ENCODE data around the gene UGGT2. TPM values are rescaled to one million over a fixed set of nuclear protein-coding genes. Genes with fewer than 3 reads are reported as not detected.

UGGT2 gene
- total and polyA plus RNA-seq, 8 donors = 24.1 to 50.0 (median 43.3) TPM

DNA sequence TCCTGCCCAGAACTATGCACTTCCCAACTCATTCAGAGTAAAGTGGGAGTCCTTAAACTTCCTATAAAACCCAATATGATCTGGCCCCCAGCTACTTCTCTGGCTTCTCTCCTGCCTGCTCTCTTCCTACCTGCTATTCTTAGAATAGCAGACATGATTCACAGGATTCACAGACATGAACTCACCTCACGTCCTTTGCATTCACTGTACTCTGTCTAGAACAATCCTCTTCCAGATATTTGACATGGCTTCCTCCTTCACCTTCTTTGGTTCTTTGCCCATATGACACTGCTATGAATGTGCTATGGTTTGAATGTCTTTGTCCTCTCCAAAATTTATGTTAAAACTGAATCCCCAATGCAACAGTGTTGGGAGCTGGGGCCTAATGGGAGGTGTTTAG, 154.9 kb downstream of the UGGT2 start:
- TF ChIP-seq, protein P1, sequence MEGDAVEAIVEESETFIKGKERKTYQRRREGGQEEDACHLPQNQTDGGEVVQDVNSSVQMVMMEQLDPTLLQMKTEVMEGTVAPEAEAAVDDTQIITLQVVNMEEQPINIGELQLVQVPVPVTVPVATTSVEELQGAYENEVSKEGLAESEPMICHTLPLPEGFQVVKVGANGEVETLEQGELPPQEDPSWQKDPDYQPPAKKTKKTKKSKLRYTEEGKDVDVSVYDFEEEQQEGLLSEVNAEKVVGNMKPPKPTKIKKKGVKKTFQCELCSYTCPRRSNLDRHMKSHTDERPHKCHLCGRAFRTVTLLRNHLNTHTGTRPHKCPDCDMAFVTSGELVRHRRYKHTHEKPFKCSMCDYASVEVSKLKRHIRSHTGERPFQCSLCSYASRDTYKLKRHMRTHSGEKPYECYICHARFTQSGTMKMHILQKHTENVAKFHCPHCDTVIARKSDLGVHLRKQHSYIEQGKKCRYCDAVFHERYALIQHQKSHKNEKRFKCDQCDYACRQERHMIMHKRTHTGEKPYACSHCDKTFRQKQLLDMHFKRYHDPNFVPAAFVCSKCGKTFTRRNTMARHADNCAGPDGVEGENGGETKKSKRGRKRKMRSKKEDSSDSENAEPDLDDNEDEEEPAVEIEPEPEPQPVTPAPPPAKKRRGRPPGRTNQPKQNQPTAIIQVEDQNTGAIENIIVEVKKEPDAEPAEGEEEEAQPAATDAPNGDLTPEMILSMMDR (IDR thresholded peaks at IDR 0.05) = no peak
- Histone ChIP-seq H3K4me1 (no peaks in the 10 kb centered on the region), H3K27me3 (no peaks in the 10 kb centered on the region), H3K9me3 (no peaks in the 10 kb centered on the region), H3K27ac (no peak overlapping the region), H3K4me3 (no peak overlapping the region), H3K36me3 (peaks cover 0 to 5% of the 10 kb centered on the region in 2 donors)
- intact Hi-C loops (cut with DNase I) = no loop called here
- DNase-seq = no peak
- no peak for ATAC-seq

DNA sequence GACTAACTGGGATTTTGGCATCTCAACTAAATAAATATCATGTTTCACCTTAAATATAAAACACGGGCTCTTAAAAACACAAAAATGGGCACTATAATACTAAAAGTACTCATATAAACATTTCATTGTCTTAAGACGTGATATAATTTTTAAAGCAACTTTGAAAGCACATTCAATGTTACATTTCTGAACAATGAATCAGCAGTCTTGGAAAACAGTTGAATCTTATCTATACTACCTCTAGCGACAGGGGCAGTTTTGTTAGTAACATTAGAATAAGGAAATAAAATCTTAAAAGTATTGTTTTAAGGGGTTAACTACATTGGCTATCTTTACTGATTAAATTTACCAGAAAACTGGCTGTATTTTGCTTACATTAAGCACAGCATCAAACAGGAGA, 156.9 kb downstream of the UGGT2 start:
- Histone ChIP-seq H3K4me1 (no peaks in the 10 kb centered on the region), H3K9me3 (no peaks in the 10 kb centered on the region), H3K36me3 (peaks cover 0 to 5% of the 10 kb centered on the region in 2 donors), H3K27me3 (no peaks in the 10 kb centered on the region), H3K27ac (no peak overlapping the region), H3K4me3 (no peak overlapping the region)
- TF ChIP-seq, protein P1 (IDR thresholded peaks at IDR 0.05) = no peak
- ATAC-seq (no peak), DNase-seq (no peak)
- intact Hi-C loops (cut with DNase I) = no loop called here

DNA sequence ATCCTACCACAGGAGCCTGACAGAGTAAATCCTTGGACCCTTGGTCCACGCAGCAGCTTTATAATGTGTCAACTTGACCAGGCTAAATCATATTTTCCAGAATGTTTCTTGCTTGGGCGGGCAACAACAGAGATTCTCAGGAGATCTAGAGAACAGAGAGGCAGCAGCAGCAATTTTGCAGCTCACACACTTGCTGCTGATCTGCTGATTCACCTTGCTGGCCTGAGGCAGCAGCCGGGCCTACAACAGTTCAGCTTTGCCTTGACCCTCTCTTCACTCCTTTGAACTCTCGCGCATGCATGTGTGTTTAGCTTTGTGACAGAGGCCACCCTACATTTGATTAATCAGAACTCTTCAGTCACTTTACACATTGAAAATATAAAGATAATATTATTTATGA, 159.3 kb downstream of the UGGT2 start:
- Histone ChIP-seq H3K36me3 (peaks cover 0 to 15% of the 10 kb centered on the region in 2 donors), H3K27ac (no peak overlapping the region), H3K9me3 (no peaks in the 10 kb centered on the region), H3K27me3 (no peaks in the 10 kb centered on the region), H3K4me3 (no peak overlapping the region), H3K4me1 (no peaks in the 10 kb centered on the region)
- intact Hi-C loops (cut with DNase I) = no loop called here
- no peak for ATAC-seq
- TF ChIP-seq, protein P1 (IDR thresholded peaks at IDR 0.05) = no peak
- no peak for DNase-seq

DNA sequence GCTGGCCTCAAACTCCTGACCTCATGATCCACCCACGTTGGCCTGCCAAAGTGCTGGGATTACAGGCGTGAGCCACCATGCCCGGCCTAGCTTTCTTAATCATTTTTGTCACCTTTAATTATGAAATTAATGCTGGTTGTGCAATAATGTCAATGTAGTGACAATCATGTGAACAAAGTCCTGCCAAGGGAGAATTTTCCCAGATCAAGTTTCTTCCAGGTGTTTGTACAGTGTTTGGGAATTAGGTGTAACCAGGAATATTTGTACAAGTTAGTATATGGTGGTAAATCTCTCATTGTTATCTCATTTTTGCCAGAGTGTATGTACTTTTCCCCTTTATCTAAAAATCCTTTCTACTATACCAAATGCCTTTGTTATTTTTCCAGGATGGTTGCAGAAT, 171.1 kb downstream of the UGGT2 start:
- intact Hi-C loops (cut with DNase I) = no loop called here
- peaks cover 0 to 24% of the 10 kb centered on the region in 2 donors for H3K36me3 ChIP-seq
- no peaks in the 10 kb centered on the region for H3K9me3 ChIP-seq
- DNase-seq = no peak
- TF ChIP-seq, protein P1 (IDR thresholded peaks at IDR 0.05) = no peak
- H3K4me3 ChIP-seq = no peak overlapping the region
- H3K27ac ChIP-seq = no peak overlapping the region
- no peak for ATAC-seq
- H3K4me1 ChIP-seq = no peaks in the 10 kb centered on the region
- H3K27me3 ChIP-seq = no peaks in the 10 kb centered on the region

DNA sequence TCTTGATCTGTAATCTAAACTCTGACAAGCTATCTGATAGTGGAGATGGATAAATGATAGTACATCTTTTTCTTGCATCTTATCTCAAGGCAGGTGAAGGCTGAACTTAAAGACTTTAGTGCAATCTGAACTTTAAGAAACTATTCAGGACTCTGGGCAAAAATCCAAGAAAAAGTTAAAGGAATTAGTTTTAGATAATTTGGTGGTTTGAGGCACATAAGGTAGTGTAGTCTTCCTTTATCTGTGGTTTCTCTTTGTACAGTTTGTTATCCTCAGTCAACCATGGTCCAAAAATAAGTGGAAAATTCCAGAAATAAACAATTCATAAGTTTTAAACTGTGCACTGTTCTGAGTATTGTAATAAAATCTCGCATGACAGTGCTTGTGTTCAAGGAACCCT, 172.9 kb downstream of the UGGT2 start:
- H3K27me3 ChIP-seq = no peaks in the 10 kb centered on the region
- ATAC-seq = no peak
- H3K9me3 ChIP-seq = no peaks in the 10 kb centered on the region
- no peaks in the 10 kb centered on the region for H3K4me1 ChIP-seq
- TF ChIP-seq, protein P1 (IDR thresholded peaks at IDR 0.05) = no peak
- intact Hi-C loops (cut with DNase I) = no loop called here
- DNase-seq = no peak
- H3K4me3 ChIP-seq = no peak overlapping the region
- no peak overlapping the region for H3K27ac ChIP-seq
- peaks cover 0 to 33% of the 10 kb centered on the region in 2 donors for H3K36me3 ChIP-seq
